ENCODE measurements around the gene APOC3.

Gene APOC3

GRCh38 chr11:116807601-116808261, 22.0 kb upstream of the APOC3 start:
- no peak for DNase-seq

- no peak for DNase-seq
Observed at GRCh38 chr11:116808262-116809175, 21.2 kb upstream of the APOC3 start.

- DNase-seq: no peak
Observed at GRCh38 chr11:116811194-116811593, 18.5 kb upstream of the APOC3 start.

- DNase-seq: no peak
Observed at GRCh38 chr11:116812109-116812508, 17.6 kb upstream of the APOC3 start.

GRCh38 chr11:116813170-116813569, 16.5 kb upstream of the APOC3 start:
- no peak for DNase-seq

GRCh38 chr11:116813781-116814471, 15.8 kb upstream of the APOC3 start:
- no peak for DNase-seq

- no peak for DNase-seq
Observed at GRCh38 chr11:116814502-116814901, 15.2 kb upstream of the APOC3 start.

GRCh38 chr11:116819049-116819448, 10.7 kb upstream of the APOC3 start:
- DNase-seq: no peak

- no peak for DNase-seq
Observed at GRCh38 chr11:116821050-116821918, 8.4 kb upstream of the APOC3 start.

- no peak for DNase-seq
Observed at GRCh38 chr11:116822575-116822974, 7.1 kb upstream of the APOC3 start.

- no peak for DNase-seq
Observed at GRCh38 chr11:116823031-116823843, 6.5 kb upstream of the APOC3 start, which contains the start of gene APOA4. TSS of gene APOA4 (minus strand) at chr11:116823304. CDS start at chr11:116823191, 113 bp downstream.

GRCh38 chr11:116825434-116825833, 4.3 kb upstream of the APOC3 start:
- no peak for DNase-seq

GRCh38 chr11:116825854-116826750, 3.6 kb upstream of the APOC3 start:
- DNase-seq: no peak

GRCh38 chr11:116826751-116827431, 2.8 kb upstream of the APOC3 start:
- no peak for DNase-seq

- DNase-seq: no peak
Observed at GRCh38 chr11:116827461-116827860, 2.2 kb upstream of the APOC3 start.

GRCh38 chr11:116828632-116829524, 829 bp upstream of the APOC3 start:
- DNase-seq: no peak

GRCh38 chr11:116830184-116830912, 641 bp downstream of the APOC3 start:
- no peak for DNase-seq

- DNase-seq: no peak
Observed at GRCh38 chr11:116831790-116832349, 2.2 kb downstream of the APOC3 start.
